CD4-positive, alpha-beta T cell treated with Interleukin-1 beta for 1 hour (primary cell): ENCODE results near the gene APRT.
"Not testable (repeated sequence)": the region's sequence is repeated elsewhere in the genome, so short reads cannot be mapped to it uniquely, and the experiment has no call there.

Experiments used
- DNase-seq, 2 donors: peaks; one replicate each; pipeline ENCODE4 v3.0.0-alpha.2; 2020 to 2022

Gene APRT

DNA sequence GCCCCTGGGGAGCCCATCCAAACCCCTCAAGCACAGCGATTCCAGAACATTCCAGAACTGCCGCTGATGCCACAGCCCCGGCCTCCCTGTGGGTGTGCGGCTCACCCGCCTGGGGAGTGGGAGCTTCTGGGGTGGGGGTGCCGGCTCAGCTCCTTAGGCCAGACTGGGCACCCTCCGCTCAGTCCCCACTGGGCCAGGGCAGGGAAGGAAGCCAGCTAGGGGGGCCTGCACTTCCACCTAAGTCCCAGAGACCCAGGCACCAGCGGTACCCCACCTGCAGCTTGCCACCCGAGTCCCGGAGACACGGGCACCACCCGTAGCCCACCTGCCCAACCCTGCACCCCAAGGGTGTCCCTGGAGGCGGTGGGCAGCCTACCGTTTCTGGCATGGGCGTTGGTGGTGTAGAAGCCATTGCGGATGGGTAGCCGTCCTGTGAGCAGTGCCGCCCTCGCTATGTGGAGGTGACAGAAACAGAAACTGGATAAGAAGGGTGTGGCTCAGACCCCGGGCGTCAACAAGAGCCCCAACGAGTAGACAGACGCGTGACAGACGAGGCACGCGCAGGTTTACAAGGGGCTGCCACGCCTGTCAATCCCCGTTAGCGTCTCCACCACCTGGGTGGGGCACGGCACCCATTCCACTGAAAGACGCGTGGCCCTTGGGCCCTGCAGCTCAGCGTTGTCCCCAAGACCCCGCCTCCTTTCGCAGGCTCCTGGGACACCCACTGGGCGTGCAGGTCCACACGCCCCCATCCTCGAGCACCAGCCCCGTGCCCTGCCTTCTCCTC is 30.0 kb upstream of the APRT start:
- no peak for DNase-seq

- DNase-seq: no peak
Measured at GRCh38 chr16:88840600-88841215, 29.0 kb upstream of the APRT start.

GRCh38 chr16:88839745-88840599 is 28.2 kb upstream of the APRT start:
- DNase-seq: no peak

GRCh38 chr16:88839026-88839529 is 27.4 kb upstream of the APRT start:
- DNase-seq: no peak

DNA sequence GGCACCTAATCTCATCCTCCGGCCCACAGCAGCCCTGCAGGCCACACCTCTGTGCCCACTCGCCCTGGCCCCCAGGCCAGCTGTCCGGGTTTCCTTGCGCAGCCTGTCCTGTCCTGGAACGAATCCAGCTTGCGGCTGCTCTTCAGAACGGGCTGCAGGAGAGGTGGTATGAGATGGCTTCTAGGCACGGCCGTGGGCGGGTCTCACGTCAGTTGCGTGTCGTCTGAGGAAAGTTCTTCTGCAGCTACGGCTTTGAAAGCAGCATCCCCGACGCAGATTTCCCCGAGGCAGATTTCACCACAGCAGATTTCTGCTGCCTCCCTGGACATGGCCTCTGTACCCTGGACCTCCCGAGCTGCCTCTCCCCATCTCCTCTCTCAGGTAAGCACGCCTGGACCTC is 26.8 kb upstream of the APRT start:
- DNase-seq: no peak

- DNase-seq: no peak
Measured at GRCh38 chr16:88837806-88838205, 26.1 kb upstream of the APRT start.

GRCh38 chr16:88836791-88837190 is 25.1 kb upstream of the APRT start:
- DNase-seq: no peak

DNA sequence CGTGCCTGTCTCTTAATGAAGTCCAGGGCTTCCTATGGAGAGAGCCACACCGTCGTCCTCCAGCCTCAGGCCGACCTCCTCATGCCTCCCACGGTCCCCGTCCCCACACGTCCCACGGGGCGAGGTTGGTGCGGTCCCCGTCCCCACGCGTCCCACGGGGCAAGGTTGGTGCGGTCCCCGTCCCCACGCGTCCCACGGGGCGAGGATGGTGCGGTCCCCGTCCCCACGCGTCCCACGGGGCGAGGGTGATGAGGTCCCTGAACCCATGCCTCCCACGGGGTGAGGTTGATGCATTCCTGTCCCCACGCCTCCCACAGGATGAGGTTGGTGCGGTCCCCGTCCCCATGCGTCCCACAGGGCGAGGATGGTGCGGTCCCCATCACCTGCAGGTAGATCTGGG is 24.1 kb upstream of the APRT start:
- no peak for DNase-seq

- no peak for DNase-seq
Measured at GRCh38 chr16:88835383-88835782, 23.7 kb upstream of the APRT start.

DNA sequence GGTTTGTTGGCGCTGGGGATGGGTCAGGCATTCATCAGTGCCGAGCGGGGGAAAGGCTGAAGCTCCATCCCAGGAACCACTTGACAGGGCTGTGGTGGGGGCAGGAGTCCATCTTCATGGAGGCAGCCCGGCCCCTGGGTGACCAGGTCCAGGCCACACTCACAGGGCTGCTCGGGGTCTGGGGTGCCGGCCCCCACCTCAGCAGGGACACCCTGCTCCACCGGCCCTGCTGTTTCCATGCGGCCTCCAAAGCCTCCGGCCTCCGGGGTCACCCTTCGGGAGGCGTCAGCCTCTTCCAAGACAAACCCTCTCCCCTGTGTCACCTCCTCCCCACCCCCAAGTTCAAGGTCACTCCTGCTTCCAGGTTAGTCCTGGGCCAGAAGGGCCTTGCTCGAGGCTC is 22.9 kb upstream of the APRT start:
- DNase-seq: no peak

- DNase-seq: no peak
Measured at GRCh38 chr16:88833086-88833485, 21.4 kb upstream of the APRT start.

GRCh38 chr16:88831838-88832237 is 20.1 kb upstream of the APRT start:
- DNase-seq: no peak

- no peak for DNase-seq
Measured at GRCh38 chr16:88830783-88831182, 19.1 kb upstream of the APRT start.

- DNase-seq: no peak
Measured at GRCh38 chr16:88830258-88830657, 18.5 kb upstream of the APRT start.

GRCh38 chr16:88828711-88829110 is 17.0 kb upstream of the APRT start:
- no peak for DNase-seq

DNA sequence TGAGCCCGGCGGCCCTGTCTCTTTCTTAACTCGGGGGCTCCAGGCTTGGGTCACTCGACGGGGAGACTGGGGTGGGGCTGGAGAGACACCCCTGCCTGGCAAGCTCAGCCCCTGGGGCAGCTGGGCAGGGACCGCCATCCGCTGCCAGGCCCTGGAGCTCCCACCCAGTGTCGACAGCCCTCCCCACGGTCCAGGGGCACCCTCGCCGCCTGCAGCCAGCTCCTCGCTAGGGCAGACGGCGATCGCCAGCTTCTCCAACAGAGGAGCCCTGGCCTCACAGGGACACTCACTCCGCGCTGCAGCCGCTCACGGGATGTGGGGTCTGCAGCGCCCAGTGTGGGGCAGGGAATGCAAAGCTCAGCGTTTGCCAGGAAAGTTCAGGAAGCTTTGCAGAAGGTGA is 16.0 kb upstream of the APRT start:
- DNase-seq: no peak

GRCh38 chr16:88826070-88826840 is 14.5 kb upstream of the APRT start:
- DNase-seq: no peak

DNA sequence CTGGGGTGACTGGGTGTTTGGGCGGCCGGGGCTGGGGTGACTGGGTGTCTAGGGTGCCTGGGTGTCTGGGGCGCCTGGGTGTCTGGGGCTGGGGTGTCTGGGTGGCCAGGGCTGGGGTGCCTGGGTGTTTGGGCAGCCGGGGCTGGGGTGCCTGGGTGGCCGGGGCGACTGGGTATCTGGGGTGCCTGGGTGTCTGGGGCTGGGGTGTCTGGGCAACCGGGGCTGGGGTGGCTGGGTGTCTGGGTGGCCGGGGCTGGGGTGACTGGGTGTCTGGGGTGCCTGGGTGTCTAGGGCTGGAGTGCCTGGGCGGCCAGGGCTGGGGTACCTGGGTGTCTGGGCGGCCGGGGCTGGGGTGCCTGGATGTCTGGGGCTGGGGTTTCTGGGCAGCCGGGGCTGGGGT is 13.4 kb upstream of the APRT start:
- DNase-seq: no peak

DNA sequence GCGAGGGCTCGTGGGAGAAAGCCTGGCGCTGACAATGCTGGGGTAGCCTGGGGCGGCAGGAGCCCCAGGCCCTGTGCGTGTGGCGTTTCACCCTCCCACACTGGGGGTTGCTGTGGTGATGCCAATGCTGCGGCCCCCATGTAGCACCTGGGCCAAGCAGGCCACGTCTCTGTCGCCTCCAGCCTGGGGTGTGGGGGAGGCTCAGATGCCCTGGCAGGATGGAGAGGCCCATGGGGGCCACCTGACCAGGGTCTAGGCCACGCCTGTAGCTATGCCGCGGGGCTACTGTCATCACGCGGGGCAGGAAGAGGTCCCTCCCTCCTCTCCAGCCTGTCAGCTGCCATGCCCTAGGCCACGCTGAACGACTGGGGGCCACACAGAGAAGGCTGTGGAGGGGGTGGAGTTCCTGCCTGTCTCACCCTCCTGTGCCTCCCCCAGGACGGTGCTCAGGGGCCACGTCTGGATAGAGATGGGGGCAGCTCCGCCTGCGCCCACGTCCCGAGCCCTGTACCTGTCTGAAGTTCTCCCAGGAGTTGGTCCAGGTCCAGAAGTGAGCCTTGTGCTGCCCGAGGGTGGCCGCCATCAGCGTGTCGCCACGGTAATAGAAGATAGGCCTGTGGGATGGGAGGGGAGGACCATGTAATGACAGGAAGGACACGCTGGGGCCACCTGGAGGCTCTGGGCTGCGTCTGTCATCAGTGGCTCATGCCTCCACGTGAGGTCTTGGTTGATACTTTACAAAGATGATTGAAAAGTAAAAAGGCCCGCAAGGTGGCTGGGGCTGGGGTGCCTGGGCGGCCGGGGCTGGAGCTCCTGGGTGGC is 12.7 kb upstream of the APRT start:
- DNase-seq: no peak

DNA sequence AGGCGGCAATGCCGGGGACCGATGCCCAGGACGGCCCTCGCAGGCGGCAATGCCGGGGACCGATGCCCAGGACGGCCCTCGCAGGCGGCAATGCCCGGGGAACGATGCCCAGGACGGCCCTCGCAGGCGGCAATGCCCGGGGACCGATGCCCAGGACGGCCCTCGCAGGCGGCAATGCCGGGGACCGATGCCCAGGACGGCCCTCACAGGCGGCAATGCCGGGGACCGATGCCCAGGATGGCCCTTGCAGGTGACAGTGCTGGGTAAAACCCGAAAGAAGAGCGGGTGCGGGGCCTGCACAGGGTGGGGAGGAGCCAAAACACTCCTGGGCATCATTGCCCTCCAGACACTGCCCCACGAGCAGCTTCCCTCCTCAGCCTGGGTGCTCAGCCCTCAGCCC is 11.9 kb upstream of the APRT start:
- DNase-seq: not testable (repeated sequence)

DNA sequence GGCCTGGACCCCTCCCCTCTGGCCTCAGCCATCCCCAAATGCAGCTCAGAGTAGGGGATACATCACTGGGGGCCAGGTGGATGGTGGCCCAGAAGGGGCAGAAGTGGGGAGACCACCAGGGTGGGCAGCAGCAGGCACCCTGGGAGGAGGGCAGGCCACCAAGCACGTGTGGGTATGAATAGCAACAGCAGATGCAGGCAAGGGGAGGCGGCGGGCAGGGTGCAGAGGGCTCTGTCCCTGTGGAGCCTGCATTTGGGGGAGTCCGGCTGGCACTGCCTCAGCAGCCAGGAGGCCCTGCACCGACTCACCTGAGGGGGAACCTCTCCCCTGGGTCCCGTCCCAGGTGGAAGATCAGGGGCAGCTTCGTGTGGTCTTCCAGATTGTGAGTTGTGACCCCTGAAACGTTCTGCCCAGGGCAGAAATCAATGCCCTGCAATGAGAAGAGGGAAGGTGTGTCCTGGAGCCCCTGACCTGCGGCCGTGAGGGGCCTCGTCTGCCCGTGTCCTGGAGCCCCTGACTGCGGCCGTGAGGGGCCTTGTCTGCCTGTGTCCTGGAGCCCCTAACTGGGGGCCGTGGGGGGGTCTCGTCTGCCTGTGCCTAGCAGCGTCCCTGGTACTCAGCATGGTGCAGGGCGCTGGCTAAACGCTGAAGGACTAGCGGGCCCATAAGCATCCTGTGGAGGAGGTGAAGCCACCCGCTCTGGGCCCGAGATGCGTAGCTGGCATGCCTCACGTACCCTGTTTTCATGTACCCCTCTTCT is 10.7 kb upstream of the APRT start:
- DNase-seq: no peak
